ENCODE results near the gene ZBTB17. TPM values are rescaled to one million over a fixed set of nuclear protein-coding genes. Genes with fewer than 3 reads are reported as not detected.

ZBTB17 gene
- total RNA-seq, 2 experiments from 2014 or later = 52.9 to 53.4 TPM

- no TSS peak for BruUV-seq (replicated peaks)
- intact Hi-C loops (cut with micrococcal nuclease; ENCODE audit: unreplicated experiment) = no loop called here
These were observed 18.4 kb downstream of the ZBTB17 start for GRCh38 chr1:15957221-15958095.

DNA sequence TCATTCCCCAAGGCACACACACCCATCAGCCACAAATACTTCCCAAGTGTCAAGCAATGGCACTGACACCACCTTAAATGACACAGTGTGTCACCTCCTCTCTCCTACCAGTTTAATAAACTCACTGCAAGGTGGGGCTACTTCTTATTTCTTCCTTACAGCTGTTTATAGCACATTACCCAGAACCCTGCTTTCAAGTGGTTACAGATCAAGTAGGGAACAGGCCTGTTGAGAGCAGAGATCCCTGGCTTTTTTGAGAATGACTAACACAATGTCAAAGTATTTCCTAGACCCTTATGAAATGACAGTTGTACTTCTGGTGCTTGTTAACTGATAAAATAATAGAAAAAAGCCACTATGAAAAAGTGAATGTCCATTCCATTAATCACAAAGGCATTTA, 19.8 kb downstream of the ZBTB17 start:
- Histone ChIP-seq H3K4me1 (ENCODE audit: insufficient read depth, low read length, poor library complexity, severe bottlenecking) (peaks cover 5% of the 10 kb centered on the region), H3K27ac (ENCODE audit: low read depth, low read length, poor library complexity, severe bottlenecking) (no peak overlapping the region), H3K36me3 (ENCODE audit: insufficient read depth, low read length) (peaks cover 58% of the 10 kb centered on the region), H2AFZ (ENCODE audit: low read length) (no peak overlapping the region), H3K9me3 (ENCODE audit: low read length) (no peaks in the 10 kb centered on the region), H3K4me2 (ENCODE audit: low read length) (no peak overlapping the region), H3K4me3 (ENCODE audit: low read depth, low read length, poor library complexity, severe bottlenecking) (no peak overlapping the region), H3K79me2 (ENCODE audit: insufficient read depth, low read depth, low read length) (peaks cover 8% of the 10 kb centered on the region; the same call in 1 of the 2 replicates), H4K20me1 (ENCODE audit: insufficient read depth, low read length) (peaks cover 7% of the 10 kb centered on the region; the same call in 1 of the 2 replicates), H3K9me2 (ENCODE audit: insufficient read depth, low read length) (no peaks in the 10 kb centered on the region)
- intact Hi-C loops (cut with micrococcal nuclease; ENCODE audit: unreplicated experiment) = no loop called here
- BruUV-seq (replicated peaks) = no TSS peak
- TF ChIP-seq CTCF (conservative IDR thresholded peaks at IDR 0.05; ENCODE audit: low read length) (no peak), EZH2phosphoT487 (IDR thresholded peaks at IDR 0.05; ENCODE audit: borderline replicate concordance, low read depth, low read length) (no peak)
- CTCF ChIA-PET (ENCODE audit: unreplicated experiment) = no interaction called here
- POLR2A ChIA-PET = interaction anchor here (1.0 kb wide), 1 partner anchor 10 kb away, joined by 3 read pairs; no protein-coding TSS in a partner anchor
- no peak for DNase-seq (ENCODE audit: low spot score)

More at GRCh38 chr1:15957221-15958095, 18.4 kb downstream of the ZBTB17 start:
- no peak for DNase-seq (ENCODE audit: low spot score)
- H3K4me2 ChIP-seq (ENCODE audit: low read length) = no peak overlapping the region
- peaks cover 8% of the 10 kb centered on the region; the same call in 1 of the 2 replicates for H3K79me2 ChIP-seq (ENCODE audit: insufficient read depth, low read depth, low read length)
- peaks cover 9% of the 10 kb centered on the region; the same call in 1 of the 2 replicates for H4K20me1 ChIP-seq (ENCODE audit: insufficient read depth, low read length)
- no peaks in the 10 kb centered on the region for H3K9me2 ChIP-seq (ENCODE audit: insufficient read depth, low read length)
- H2AFZ ChIP-seq (ENCODE audit: low read length) = no peak overlapping the region
- TF ChIP-seq CTCF (conservative IDR thresholded peaks at IDR 0.05; ENCODE audit: low read length) = no peak
- TF ChIP-seq EZH2phosphoT487 (IDR thresholded peaks at IDR 0.05; ENCODE audit: borderline replicate concordance, low read depth, low read length) = no peak
- no peaks in the 10 kb centered on the region for H3K9me3 ChIP-seq (ENCODE audit: low read length)
- H3K4me1 ChIP-seq (ENCODE audit: insufficient read depth, low read length, poor library complexity, severe bottlenecking) = no peaks in the 10 kb centered on the region
- ChIA-PET POLR2A (no interaction called here), CTCF (ENCODE audit: unreplicated experiment) (no interaction called here)
- peaks cover 55% of the 10 kb centered on the region for H3K36me3 ChIP-seq (ENCODE audit: insufficient read depth, low read length)
- no peak overlapping the region for H3K27ac ChIP-seq (ENCODE audit: low read depth, low read length, poor library complexity, severe bottlenecking)
- no peak overlapping the region for H3K4me3 ChIP-seq (ENCODE audit: low read depth, low read length, poor library complexity, severe bottlenecking)

DNA sequence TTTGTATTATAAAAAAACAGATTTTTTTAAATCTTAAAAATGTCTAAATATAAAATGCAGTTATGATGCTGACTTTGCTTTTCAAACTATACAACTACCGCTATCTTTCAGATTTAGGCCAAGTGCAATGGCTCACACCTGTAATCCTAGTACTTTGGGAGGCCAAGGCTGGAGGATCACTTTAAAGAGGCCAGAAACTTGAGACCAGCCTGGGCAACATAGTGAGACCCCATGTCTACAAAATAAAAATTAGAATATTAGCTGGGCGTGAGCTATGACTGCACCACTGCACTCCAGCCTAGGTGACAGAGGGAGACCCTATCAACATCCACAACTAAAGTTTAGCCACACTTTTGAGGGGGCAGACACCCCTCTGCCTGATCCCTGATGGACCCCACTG, 20.3 kb downstream of the ZBTB17 start:
- Histone ChIP-seq H3K36me3 (ENCODE audit: insufficient read depth, low read length) (peaks cover 59% of the 10 kb centered on the region), H3K9me3 (ENCODE audit: low read length) (no peaks in the 10 kb centered on the region), H3K4me3 (ENCODE audit: low read depth, low read length, poor library complexity, severe bottlenecking) (no peak overlapping the region), H4K20me1 (ENCODE audit: insufficient read depth, low read length) (peaks cover 11% of the 10 kb centered on the region; the same call in 1 of the 2 replicates), H3K4me1 (ENCODE audit: insufficient read depth, low read length, poor library complexity, severe bottlenecking) (peaks cover 11% of the 10 kb centered on the region), H3K9me2 (ENCODE audit: insufficient read depth, low read length) (no peaks in the 10 kb centered on the region), H2AFZ (ENCODE audit: low read length) (no peak overlapping the region), H3K27ac (ENCODE audit: low read depth, low read length, poor library complexity, severe bottlenecking) (no peak overlapping the region), H3K4me2 (ENCODE audit: low read length) (no peak overlapping the region), H3K79me2 (ENCODE audit: insufficient read depth, low read depth, low read length) (peaks cover 8% of the 10 kb centered on the region; the same call in 1 of the 2 replicates)
- intact Hi-C loops (cut with micrococcal nuclease; ENCODE audit: unreplicated experiment) = no loop called here
- DNase-seq (ENCODE audit: low spot score) = no peak
- no TSS peak for BruUV-seq (replicated peaks)
- CTCF ChIA-PET (ENCODE audit: unreplicated experiment) = no interaction called here
- POLR2A ChIA-PET = interaction anchor here (1.0 kb wide), 1 partner anchor 11 kb away, joined by 3 read pairs; no protein-coding TSS in a partner anchor
- TF ChIP-seq CTCF (conservative IDR thresholded peaks at IDR 0.05; ENCODE audit: low read length) (no peak), EZH2phosphoT487 (IDR thresholded peaks at IDR 0.05; ENCODE audit: borderline replicate concordance, low read depth, low read length) (no peak)

All from OCI-LY7 (cell line).